Mesenchymal stem cell (in vitro differentiated cells and primary cell): ENCODE results near the gene LSM10.
A peak's percentile ranks its signal among the peaks of the same experiment; 100 is the strongest.

ENCODE experiments used
- DNase-seq: peaks from one replicate; pipeline ENCODE4 v3.0.0-alpha.2; 2013
- H2AFZ ChIP-seq: one replicate; pipeline ENCODE4 v1.6.1; 2013; ENCODE audit warnings: low read depth, mild to moderate bottlenecking, control low read depth, inconsistent platforms, low read length, moderate library complexity
- H2AK5ac ChIP-seq: 2 replicates; pipeline ENCODE4 v1.6.1; 2013; ENCODE audit warnings: low read length, moderate library complexity, mild to moderate bottlenecking, inconsistent platforms; ENCODE audit not compliant: severe bottlenecking
- H2BK120ac ChIP-seq: one replicate; pipeline ENCODE4 v1.6.1; 2013; ENCODE audit warnings: low read depth, mild to moderate bottlenecking, inconsistent platforms, low read length, moderate library complexity
- H2BK12ac ChIP-seq, 2 experiments: one replicate each; pipeline ENCODE4 v1.6.1; 2013; ENCODE audit warnings: inconsistent platforms in 2 of 2, low read length in 2 of 2, mild to moderate bottlenecking in 2 of 2, moderate library complexity in 2 of 2, control low read depth in 1 of 2
- H2BK15ac ChIP-seq: one replicate; pipeline ENCODE4 v1.6.1; 2013; ENCODE audit warnings: mild to moderate bottlenecking, low read depth, inconsistent platforms; ENCODE audit not compliant: poor library complexity, severe bottlenecking
- H2BK5ac ChIP-seq: 2 replicates; pipeline ENCODE4 v1.6.1; 2013; ENCODE audit warnings: low read depth, mild to moderate bottlenecking, low read length, control low read depth, inconsistent platforms; ENCODE audit not compliant: poor library complexity, severe bottlenecking
- H3K14ac ChIP-seq, 2 experiments: one replicate each; pipeline ENCODE4 v1.6.1; 2013; ENCODE audit warnings: inconsistent platforms in 2 of 2, low read length in 2 of 2, control low read depth in 1 of 2, mild to moderate bottlenecking in 1 of 2, moderate library complexity in 1 of 2
- H3K18ac ChIP-seq, 2 experiments: one replicate each; pipeline ENCODE4 v1.6.1; 2013; ENCODE audit warnings: inconsistent platforms in 2 of 2, low read length in 2 of 2, control low read depth in 1 of 2, low read depth in 1 of 2, mild to moderate bottlenecking in 1 of 2
- H3K23ac ChIP-seq, 2 experiments: one replicate each; pipeline ENCODE4 v1.6.1; 2013; ENCODE audit warnings: inconsistent platforms in 2 of 2, low read length in 2 of 2, mild to moderate bottlenecking in 2 of 2, moderate library complexity in 2 of 2, control low read depth in 1 of 2
- H3K27ac ChIP-seq: 2 replicates; pipeline ENCODE4 v1.5.1; 2013; ENCODE audit warnings: mild to moderate bottlenecking, moderate library complexity, low read length, control low read depth, inconsistent platforms; ENCODE audit not compliant: poor library complexity, severe bottlenecking
- H3K27me3 ChIP-seq, 2 experiments: 2 replicates each; pipeline versions ENCODE4 v1.6.1 to v1.7.0; 2013; ENCODE audit warnings: low read length in 2 of 2, mild to moderate bottlenecking in 2 of 2, moderate library complexity in 2 of 2, control low read depth in 1 of 2, inconsistent platforms in 1 of 2; ENCODE audit not compliant: control insufficient read depth in 1 of 2, insufficient read depth in 1 of 2
- H3K36me3 ChIP-seq, 2 experiments: 2 replicates each; pipeline versions ENCODE4 v1.6.1 to v1.7.0; 2013; ENCODE audit warnings: low read length in 2 of 2, control low read depth in 1 of 2, inconsistent platforms in 1 of 2, low read depth in 1 of 2, mild to moderate bottlenecking in 1 of 2; ENCODE audit not compliant: insufficient read depth in 2 of 2, control insufficient read depth in 1 of 2
- H3K4ac ChIP-seq, 2 experiments: one replicate each; pipeline ENCODE4 v1.6.1; 2013; ENCODE audit warnings: inconsistent platforms in 2 of 2, low read length in 2 of 2, mild to moderate bottlenecking in 2 of 2, moderate library complexity in 2 of 2, control low read depth in 1 of 2, low read depth in 1 of 2
- H3K4me1 ChIP-seq: 2 replicates; pipeline ENCODE4 v1.6.1; 2013; ENCODE audit warnings: low read depth, low read length, control low read depth; ENCODE audit not compliant: control insufficient read depth, insufficient read depth
- H3K4me2 ChIP-seq: 2 replicates; pipeline ENCODE4 v1.6.1; 2013; ENCODE audit warnings: low read length, mild to moderate bottlenecking, inconsistent platforms; ENCODE audit not compliant: poor library complexity, severe bottlenecking
- H3K4me3 ChIP-seq, 2 experiments: 2 replicates each; pipeline versions ENCODE4 v1.5.1 to v1.7.0; 2013; ENCODE audit warnings: low read length in 2 of 2, mild to moderate bottlenecking in 2 of 2, control low read depth in 1 of 2, low read depth in 1 of 2; ENCODE audit not compliant: insufficient read depth in 1 of 2
- H3K79me1 ChIP-seq: replicated peaks from 2 replicates; pipeline ENCODE4 v1.6.1; 2013; ENCODE audit warnings: mild to moderate bottlenecking, control low read depth, low read length, inconsistent platforms; ENCODE audit not compliant: poor library complexity, severe bottlenecking
- H3K9ac ChIP-seq: 2 replicates; pipeline ENCODE4 v1.7.0; 2013; ENCODE audit warnings: mild to moderate bottlenecking, low read length, moderate library complexity
- H3K9me3 ChIP-seq: 2 replicates; pipeline ENCODE4 v1.7.0; 2013; ENCODE audit warnings: mild to moderate bottlenecking, low read length; ENCODE audit not compliant: control insufficient read depth
- H4K8ac ChIP-seq: one replicate; pipeline ENCODE4 v1.6.1; 2013; ENCODE audit warnings: inconsistent platforms, mild to moderate bottlenecking, low read length, moderate library complexity
- H4K91ac ChIP-seq: one replicate; pipeline ENCODE4 v1.6.1; 2013; ENCODE audit warnings: mild to moderate bottlenecking, low read length, inconsistent platforms
- WGBS: methylation state at CpG from one replicate; pipeline ENCODE4 v1.1.7; 2013; ENCODE audit warnings: mixed read lengths; 5-methylcytosine and 5-hydroxymethylcytosine counted together

Gene LSM10

DNA sequence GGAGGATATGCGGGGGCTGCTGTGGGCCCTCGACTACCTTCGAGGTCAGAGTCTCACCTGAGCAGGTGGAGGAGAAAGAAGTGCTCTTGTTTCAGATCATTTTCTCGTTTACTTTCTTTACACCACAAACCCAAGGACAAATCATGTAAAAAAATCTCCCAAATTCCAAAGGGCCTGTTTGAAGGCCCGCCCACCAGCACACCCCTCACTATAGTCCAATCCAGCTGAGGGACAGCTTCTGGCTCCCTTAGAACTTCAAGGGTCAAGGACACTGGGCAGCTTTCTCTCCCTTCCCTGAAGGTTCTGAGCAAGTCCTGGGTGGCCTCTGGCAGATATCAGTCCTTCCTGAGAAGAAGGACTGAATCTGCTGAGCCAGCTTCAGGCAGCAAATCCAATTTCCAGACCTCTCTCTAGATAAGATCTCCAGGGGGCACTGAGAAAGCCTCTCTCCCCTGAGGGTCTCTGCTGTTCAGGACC lies 17.5 kb downstream of the LSM10 start:
- H2BK120ac ChIP-seq, result no peak overlapping the region
- no peak overlapping the region for H2AFZ ChIP-seq
- H3K27ac ChIP-seq, result no peak overlapping the region
- no peaks in the 10 kb centered on the region for H3K9me3 ChIP-seq
- no peak overlapping the region for H2BK15ac ChIP-seq
- H3K18ac ChIP-seq, result no peak overlapping the region
- peaks cover 19 to 20% of the 10 kb centered on the region in 2 experiments for H3K36me3 ChIP-seq
- no peak overlapping the region for H4K91ac ChIP-seq
- H3K79me1 ChIP-seq, result peaks cover 4% of the 10 kb centered on the region
- no peak overlapping the region for H3K4me3 ChIP-seq
- H3K4ac ChIP-seq, result no peak overlapping the region
- no peak overlapping the region for H4K8ac ChIP-seq
- H2BK12ac ChIP-seq, result no peak overlapping the region
- peak overlapping the region; percentile 18 for H3K9ac ChIP-seq
- H2BK5ac ChIP-seq, result no peak overlapping the region
- 89% methylated on average over 5 of the region's 5 CpGs for WGBS
- H2AK5ac ChIP-seq, result no peak overlapping the region
- no peak for DNase-seq
- H3K4me2 ChIP-seq, result no peak overlapping the region
- H3K23ac ChIP-seq, result no peak overlapping the region
- H3K27me3 ChIP-seq, result no peaks in the 10 kb centered on the region
- no peak overlapping the region for H3K14ac ChIP-seq
- H3K4me1 ChIP-seq, result peaks cover 14% of the 10 kb centered on the region

DNA sequence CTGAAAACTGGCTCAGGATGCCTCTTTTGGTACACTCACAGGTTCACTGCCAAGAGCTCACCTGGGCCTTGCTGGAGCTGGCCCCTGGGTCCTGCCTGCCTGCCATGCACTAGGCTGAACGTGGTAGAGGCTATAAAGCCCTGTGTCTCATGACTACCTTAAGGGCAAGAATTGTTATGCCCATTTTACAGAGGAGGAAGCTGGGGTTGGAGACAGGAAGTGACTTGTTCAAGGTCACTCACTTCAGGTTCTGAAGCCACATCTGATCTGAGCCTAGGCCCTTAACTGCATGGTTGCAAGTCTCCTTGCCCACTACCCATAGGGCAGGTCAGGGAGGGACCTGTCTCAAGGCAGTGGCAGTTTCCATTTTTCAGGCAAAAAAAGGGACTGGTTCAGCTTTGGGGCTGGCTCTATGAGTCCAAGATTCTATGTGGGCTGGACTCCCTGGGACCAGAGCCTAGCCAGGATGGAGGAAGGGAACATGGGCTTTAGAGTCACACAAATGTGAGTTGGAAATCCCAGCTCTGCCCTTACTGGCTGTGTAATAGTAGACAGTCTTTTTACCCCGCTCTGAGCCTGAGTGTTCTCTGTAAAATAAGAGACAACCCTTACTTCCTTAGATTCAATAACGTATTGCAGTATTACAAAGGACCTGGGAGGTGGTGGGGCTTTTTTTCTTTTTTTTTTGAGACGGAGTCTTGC lies 19.8 kb downstream of the LSM10 start:
- no peak overlapping the region for H3K4me2 ChIP-seq
- H3K4me3 ChIP-seq, result no peak overlapping the region
- peak overlapping the region in 1 of 2 experiments; percentile 59 for H3K18ac ChIP-seq
- H3K4ac ChIP-seq, result peak overlapping the region in 1 of 2 experiments; percentile 57
- peak overlapping the region; percentile 35 for H4K8ac ChIP-seq
- no peak overlapping the region for H2AFZ ChIP-seq
- H3K9ac ChIP-seq, result no peak overlapping the region
- H2BK12ac ChIP-seq, result peak overlapping the region; percentile 56 to 72
- DNase-seq, result no peak
- peak overlapping the region in 1 of 2 experiments; percentile 37 for H3K23ac ChIP-seq
- H3K27ac ChIP-seq, result no peak overlapping the region
- H2BK120ac ChIP-seq, result no peak overlapping the region
- peaks cover 28% of the 10 kb centered on the region for H3K4me1 ChIP-seq
- peak overlapping the region in 1 of 2 experiments; percentile 41 for H3K14ac ChIP-seq
- WGBS, result 97% methylated on average over 3 of the region's 4 CpGs
- peaks cover 4% of the 10 kb centered on the region for H3K79me1 ChIP-seq
- H4K91ac ChIP-seq, result peak overlapping the region; percentile 15
- no peak overlapping the region for H2BK15ac ChIP-seq
- H2AK5ac ChIP-seq, result peak overlapping the region; percentile 43
- H3K9me3 ChIP-seq, result no peaks in the 10 kb centered on the region
- H2BK5ac ChIP-seq, result no peak overlapping the region
- no peaks in the 10 kb centered on the region for H3K27me3 ChIP-seq
- peaks cover 16 to 20% of the 10 kb centered on the region in 2 experiments for H3K36me3 ChIP-seq

DNA sequence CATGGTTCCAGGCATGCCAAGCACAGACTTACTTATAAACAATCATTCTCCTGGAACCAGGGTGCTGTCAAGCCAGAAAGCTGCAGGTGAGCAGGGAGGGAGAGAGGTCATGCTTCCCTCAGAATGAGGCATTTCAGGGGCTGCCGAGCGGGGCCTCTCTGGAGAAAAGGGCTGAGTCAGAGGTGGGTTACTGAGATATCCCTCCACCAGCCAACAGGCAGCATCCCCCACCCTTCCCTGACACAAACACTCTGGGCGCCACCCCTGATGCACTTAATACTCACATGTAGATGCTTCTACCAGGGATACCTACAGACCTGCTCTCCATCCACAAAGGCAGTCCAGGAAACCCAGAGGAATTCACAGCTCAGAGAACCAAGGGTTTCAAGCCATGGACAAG lies 25.1 kb downstream of the LSM10 start:
- H3K9ac ChIP-seq, result peak overlapping the region; percentile 77
- H3K4me1 ChIP-seq, result peaks cover 47% of the 10 kb centered on the region
- peaks cover 15 to 20% of the 10 kb centered on the region in 2 experiments for H3K36me3 ChIP-seq
- H2BK5ac ChIP-seq, result peak overlapping the region; percentile 45
- H3K4ac ChIP-seq, result peak overlapping the region; percentile 27 to 96
- peak overlapping the region in 1 of 2 experiments; percentile 35 for H3K14ac ChIP-seq
- no peak overlapping the region for H3K4me2 ChIP-seq
- peak overlapping the region; percentile 91 to 98 for H2BK12ac ChIP-seq
- peak overlapping the region; percentile 81 for H2AK5ac ChIP-seq
- H3K9me3 ChIP-seq, result no peaks in the 10 kb centered on the region
- 47% methylated on average over 1 of the region's 3 CpGs for WGBS
- H2BK15ac ChIP-seq, result peak overlapping the region; percentile 96
- peak overlapping the region; percentile 96 for H3K27ac ChIP-seq
- peak overlapping the region; percentile 33 for H4K8ac ChIP-seq
- H4K91ac ChIP-seq, result peak overlapping the region; percentile 67
- no peak for DNase-seq
- H3K23ac ChIP-seq, result peak overlapping the region in 1 of 2 experiments; percentile 66
- peak overlapping the region; percentile 70 to 94 for H3K18ac ChIP-seq
- H2BK120ac ChIP-seq, result peak overlapping the region; percentile 58
- no peak overlapping the region for H2AFZ ChIP-seq
- H3K79me1 ChIP-seq, result peaks cover 5% of the 10 kb centered on the region
- no peaks in the 10 kb centered on the region for H3K27me3 ChIP-seq
- peak overlapping the region in 1 of 2 experiments; percentile 59 for H3K4me3 ChIP-seq

DNA sequence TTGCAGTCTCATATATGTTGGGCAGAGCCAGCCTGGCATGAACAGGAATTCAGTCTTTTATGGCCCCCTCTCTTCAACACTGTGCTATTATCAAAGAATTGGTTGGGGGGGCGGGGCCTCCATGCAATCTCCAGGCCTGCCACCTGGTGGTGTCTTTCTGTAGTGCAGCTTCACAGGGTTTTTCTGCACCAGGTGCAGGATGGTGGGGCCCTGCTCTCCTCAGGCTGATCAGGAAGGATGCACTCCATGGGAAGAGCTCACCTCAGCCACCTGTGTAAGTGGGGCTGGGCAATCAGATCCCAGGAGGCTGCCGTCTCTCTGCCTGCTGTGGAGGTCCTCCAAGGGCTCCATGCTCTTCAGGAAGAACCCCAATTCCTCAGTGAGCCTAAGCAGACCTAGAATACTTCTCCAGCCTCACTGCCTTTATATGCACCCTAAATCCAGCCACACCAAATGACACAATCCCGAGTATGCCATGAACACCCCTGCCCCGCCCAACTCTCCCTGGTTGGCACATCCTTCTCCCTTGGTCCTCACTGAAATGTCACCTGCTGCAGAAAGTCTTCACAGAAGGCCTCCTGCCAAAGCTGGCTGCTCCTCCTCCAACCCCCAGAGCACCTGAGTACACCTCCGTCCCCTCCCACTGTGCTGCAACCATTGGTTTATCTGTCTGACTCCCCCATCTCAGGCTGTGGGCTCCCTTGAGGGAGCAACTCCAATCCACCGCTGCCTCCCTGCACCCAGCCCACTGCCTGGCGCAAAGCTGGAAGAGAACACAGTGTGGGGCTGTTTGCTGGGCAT lies 28.4 kb downstream of the LSM10 start:
- no peak overlapping the region for H3K4me2 ChIP-seq
- no peaks in the 10 kb centered on the region for H3K9me3 ChIP-seq
- no peak overlapping the region for H3K4me3 ChIP-seq
- peaks cover 20 to 31% of the 10 kb centered on the region in 2 experiments for H3K36me3 ChIP-seq
- peaks cover 46% of the 10 kb centered on the region for H3K4me1 ChIP-seq
- H4K91ac ChIP-seq, result peak overlapping the region; percentile 84
- peak overlapping the region; percentile 27 for H2AK5ac ChIP-seq
- peaks cover 12% of the 10 kb centered on the region for H3K79me1 ChIP-seq
- H3K9ac ChIP-seq, result peak overlapping the region; percentile 19
- H3K23ac ChIP-seq, result no peak overlapping the region
- peak overlapping the region; percentile 14 to 37 for H3K18ac ChIP-seq
- no peak overlapping the region for H2BK5ac ChIP-seq
- no peak overlapping the region for H2BK15ac ChIP-seq
- peak overlapping the region in 1 of 2 experiments; percentile 11 for H3K4ac ChIP-seq
- peak overlapping the region; percentile 35 for H4K8ac ChIP-seq
- H3K14ac ChIP-seq, result no peak overlapping the region
- H2AFZ ChIP-seq, result no peak overlapping the region
- no peak overlapping the region for H2BK120ac ChIP-seq
- whole genome bisulfite sequencing, result 64% methylated on average over 7 of the region's 7 CpGs
- DNase-seq, result peak; percentile 75
- H2BK12ac ChIP-seq, result peak overlapping the region in 1 of 2 experiments; percentile 51
- H3K27ac ChIP-seq, result peak overlapping the region; percentile 11
- no peaks in the 10 kb centered on the region for H3K27me3 ChIP-seq
